Mesendoderm (in vitro differentiated cells): ENCODE measurements around the gene STAM2.
"Not testable (repeated sequence)": the region's sequence is repeated elsewhere in the genome, so short reads cannot be mapped to it uniquely, and the experiment has no call there.

ENCODE experiments used
- DNase-seq: peaks from one replicate; pipeline ENCODE4 v3.0.0; 2013
- H2AK5ac ChIP-seq: 2 replicates; pipeline ENCODE4 v1.6.1; 2013; ENCODE audit warnings: low read length, inconsistent platforms
- H2BK120ac ChIP-seq: 2 replicates; pipeline ENCODE4 v1.6.1; 2013; ENCODE audit warnings: low read depth, mild to moderate bottlenecking, low read length, moderate library complexity, mixed read lengths
- H2BK15ac ChIP-seq: replicated peaks from 2 replicates; pipeline ENCODE4 v1.6.1; 2013; ENCODE audit warnings: low read depth, mild to moderate bottlenecking, moderate library complexity
- H2BK5ac ChIP-seq: 2 replicates; pipeline ENCODE4 v1.6.1; 2013; ENCODE audit warnings: low read length, inconsistent platforms
- H3K18ac ChIP-seq: 2 replicates; pipeline ENCODE4 v1.6.1; 2013; ENCODE audit warnings: mild to moderate bottlenecking, low read length, mixed read lengths
- H3K23ac ChIP-seq: one replicate; pipeline ENCODE4 v1.6.1; 2013; ENCODE audit warnings: low read length
- H3K27ac ChIP-seq: 2 replicates; pipeline ENCODE4 v1.5.1; 2013; ENCODE audit warnings: low read depth, mild to moderate bottlenecking, inconsistent platforms, low read length, moderate library complexity
- H3K27me3 ChIP-seq: 2 replicates; pipeline ENCODE4 v1.6.1; 2013; ENCODE audit warnings: low read length, control low read depth, mild to moderate bottlenecking, inconsistent platforms; ENCODE audit not compliant: insufficient read depth, poor library complexity
- H3K36me3 ChIP-seq: 2 replicates; pipeline ENCODE4 v1.6.1; 2013; ENCODE audit warnings: low read length, inconsistent platforms; ENCODE audit not compliant: control insufficient read depth, insufficient read depth
- H3K4ac ChIP-seq: one replicate; pipeline ENCODE4 v1.6.1; 2013; ENCODE audit warnings: low read depth, mild to moderate bottlenecking, low read length, moderate library complexity
- H3K4me1 ChIP-seq: 2 replicates; pipeline ENCODE4 v1.6.1; 2013; ENCODE audit warnings: low read depth, low read length, inconsistent platforms; ENCODE audit not compliant: control insufficient read depth
- H3K4me2 ChIP-seq: 2 replicates; pipeline ENCODE4 v1.6.1; 2013; ENCODE audit warnings: low read length
- H3K4me3 ChIP-seq: 2 replicates; pipeline ENCODE4 v1.5.1; 2013; ENCODE audit warnings: mild to moderate bottlenecking, low read length
- H3K56ac ChIP-seq: one replicate; pipeline ENCODE4 v1.6.1; 2013; ENCODE audit warnings: low read length
- H3K79me1 ChIP-seq: 2 replicates; pipeline ENCODE4 v1.6.1; 2013; ENCODE audit warnings: low read length, inconsistent platforms
- H3K79me2 ChIP-seq: 2 replicates; pipeline ENCODE4 v1.6.1; 2013; ENCODE audit warnings: mild to moderate bottlenecking, low read length; ENCODE audit not compliant: control insufficient read depth, insufficient read depth
- H3K9ac ChIP-seq: 2 replicates; pipeline ENCODE4 v1.6.1; 2013; ENCODE audit warnings: low read length, inconsistent platforms
- H4K5ac ChIP-seq: one replicate; pipeline ENCODE4 v1.6.1; 2013; ENCODE audit warnings: low read length
- H4K8ac ChIP-seq: one replicate; pipeline ENCODE4 v1.6.1; 2013; ENCODE audit warnings: low read depth, mild to moderate bottlenecking, control low read depth, low read length, moderate library complexity
- WGBS: extraction: QIAGEN DNeasy Blood & Tissue Kit; methylation state at CpG from one replicate; pipeline ENCODE4 v1.1.7; 2013; ENCODE audit warnings: low lambda C conversion rate, missing lambda C conversion rate; ENCODE audit not compliant: insufficient coverage; ENCODE audit errors: extremely low coverage; 5-methylcytosine and 5-hydroxymethylcytosine counted together

STAM2 gene

DNA sequence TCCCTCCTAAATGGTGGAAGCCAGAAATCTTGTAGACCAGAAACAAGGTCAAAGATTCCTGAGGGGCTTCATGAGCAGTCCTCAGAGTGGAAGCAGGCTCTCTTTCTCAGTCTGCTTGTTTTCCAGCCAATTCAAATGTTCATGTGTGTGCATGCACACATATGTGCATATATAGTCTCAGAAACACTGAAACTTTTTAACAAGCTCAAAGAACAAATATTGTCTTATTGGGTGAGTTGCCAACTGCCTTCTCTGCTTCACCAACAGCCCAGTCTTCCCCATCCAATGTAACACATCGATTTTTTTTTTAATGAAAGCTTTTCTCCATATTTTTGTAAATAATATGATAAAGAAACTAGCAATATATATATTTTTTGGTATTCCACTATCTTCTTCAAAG lies 80.4 kb downstream of the STAM2 start:
- H4K8ac ChIP-seq: no peak overlapping the region
- H3K4me3 ChIP-seq: no peak overlapping the region
- H3K79me1 ChIP-seq: no peaks in the 10 kb centered on the region
- no peaks in the 10 kb centered on the region for H3K79me2 ChIP-seq
- no peak overlapping the region for H3K4ac ChIP-seq
- H3K9ac ChIP-seq: no peak overlapping the region
- no peaks in the 10 kb centered on the region for H3K36me3 ChIP-seq
- no peak overlapping the region for H2BK120ac ChIP-seq
- no peak overlapping the region for H2AK5ac ChIP-seq
- H3K4me2 ChIP-seq: no peak overlapping the region
- H3K4me1 ChIP-seq: peaks cover 4% of the 10 kb centered on the region
- no peak overlapping the region for H3K23ac ChIP-seq
- DNase-seq: no peak
- H4K5ac ChIP-seq: no peak overlapping the region
- no peak overlapping the region for H3K27ac ChIP-seq
- no peak overlapping the region for H3K56ac ChIP-seq
- no peak overlapping the region for H2BK5ac ChIP-seq
- no peak overlapping the region for H2BK15ac ChIP-seq
- WGBS: no CpG with 5 or more reads among the region's 1 CpG
- peaks cover 27% of the 10 kb centered on the region for H3K27me3 ChIP-seq
- H3K18ac ChIP-seq: no peak overlapping the region

DNA sequence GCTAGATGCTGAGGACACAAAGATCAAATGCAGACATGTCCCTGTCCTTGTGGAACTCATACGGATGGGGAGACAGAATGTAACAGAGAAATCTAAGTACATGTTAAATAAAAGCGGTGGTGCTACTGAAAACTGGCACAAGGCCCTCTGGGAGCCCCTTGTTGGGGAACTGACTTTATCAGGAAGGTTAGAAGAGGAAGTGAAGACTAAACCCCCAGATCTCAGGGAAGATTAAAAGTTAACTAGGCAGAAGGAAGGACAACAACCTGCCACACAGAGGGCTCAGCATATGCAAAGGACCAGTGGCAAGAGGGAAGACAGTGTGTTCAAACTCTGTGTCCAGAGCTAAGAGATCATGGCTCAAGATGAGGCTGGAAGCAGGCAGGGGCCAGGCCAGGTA lies 81.5 kb downstream of the STAM2 start:
- peaks cover 17% of the 10 kb centered on the region for H3K27me3 ChIP-seq
- no peak overlapping the region for H4K8ac ChIP-seq
- H2BK5ac ChIP-seq: no peak overlapping the region
- no peak overlapping the region for H3K4me2 ChIP-seq
- H3K9ac ChIP-seq: no peak overlapping the region
- H3K79me2 ChIP-seq: no peaks in the 10 kb centered on the region
- H3K4me1 ChIP-seq: peaks cover 4% of the 10 kb centered on the region
- H3K18ac ChIP-seq: no peak overlapping the region
- H3K23ac ChIP-seq: no peak overlapping the region
- no peak overlapping the region for H3K56ac ChIP-seq
- no peak overlapping the region for H4K5ac ChIP-seq
- no peaks in the 10 kb centered on the region for H3K36me3 ChIP-seq
- no peak for DNase-seq
- no peaks in the 10 kb centered on the region for H3K79me1 ChIP-seq
- H3K4me3 ChIP-seq: no peak overlapping the region
- H3K27ac ChIP-seq: no peak overlapping the region
- H2BK120ac ChIP-seq: no peak overlapping the region
- no peak overlapping the region for H3K4ac ChIP-seq
- no peak overlapping the region for H2AK5ac ChIP-seq
- no peak overlapping the region for H2BK15ac ChIP-seq
- no CpG with 5 or more reads among the region's 2 CpGs for WGBS

DNA sequence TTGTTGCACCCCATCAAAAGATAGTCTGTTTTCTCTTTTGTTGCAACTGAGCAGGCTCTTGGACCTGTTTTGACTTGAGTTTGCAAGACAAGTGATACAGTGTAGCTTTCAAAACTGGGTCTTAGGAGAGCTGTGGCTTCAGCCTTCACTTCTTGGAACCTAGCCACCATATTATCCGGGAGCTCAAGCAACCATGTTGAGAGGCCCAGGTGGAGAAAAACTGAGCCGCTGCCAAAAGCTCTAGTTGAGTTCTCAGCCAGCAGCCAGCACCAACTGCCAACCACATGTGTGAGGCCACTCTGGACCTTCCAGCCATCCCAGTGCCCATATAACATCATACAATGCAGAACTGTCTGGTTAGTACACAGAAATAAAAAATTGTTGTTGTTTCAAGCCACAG lies 82.1 kb downstream of the STAM2 start:
- Histone ChIP-seq H3K27me3 (peaks cover 13% of the 10 kb centered on the region), H2BK120ac (no peak overlapping the region), H3K79me2 (no peaks in the 10 kb centered on the region), H4K5ac (no peak overlapping the region), H3K4me1 (peaks cover 4% of the 10 kb centered on the region), H3K9ac (no peak overlapping the region), H3K4me3 (no peak overlapping the region), H4K8ac (no peak overlapping the region), H3K18ac (no peak overlapping the region), H3K23ac (no peak overlapping the region), H3K56ac (no peak overlapping the region), H3K4ac (no peak overlapping the region), H2BK15ac (no peak overlapping the region), H3K36me3 (no peaks in the 10 kb centered on the region), H3K27ac (no peak overlapping the region), H3K4me2 (no peak overlapping the region), H3K79me1 (no peaks in the 10 kb centered on the region), H2AK5ac (no peak overlapping the region), H2BK5ac (no peak overlapping the region)
- WGBS: no CpG with 5 or more reads among the region's 2 CpGs
- no peak for DNase-seq

DNA sequence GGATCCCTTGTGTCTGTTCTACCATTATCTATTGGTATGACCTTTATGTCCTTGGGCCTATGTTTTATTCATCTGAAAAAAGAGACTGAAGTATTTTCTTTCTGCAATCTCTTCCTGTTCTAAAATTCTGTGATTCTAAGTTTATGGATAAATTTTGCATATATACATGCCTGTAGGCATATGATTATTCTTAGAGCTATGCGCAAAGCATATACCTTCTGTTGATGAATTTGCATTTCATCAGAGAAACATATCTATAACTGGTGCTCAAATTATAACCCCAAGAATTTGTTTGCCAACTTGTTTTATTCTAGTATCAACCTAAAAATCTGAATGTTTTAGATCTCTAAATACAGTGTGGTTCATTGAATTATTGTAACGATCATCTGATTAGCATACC lies 83.5 kb downstream of the STAM2 start:
- no peak overlapping the region for H3K9ac ChIP-seq
- no peak overlapping the region for H3K23ac ChIP-seq
- no peak overlapping the region for H2BK120ac ChIP-seq
- H4K5ac ChIP-seq: no peak overlapping the region
- H3K4me2 ChIP-seq: no peak overlapping the region
- no peak overlapping the region for H3K4me3 ChIP-seq
- H2BK15ac ChIP-seq: no peak overlapping the region
- no peak overlapping the region for H2BK5ac ChIP-seq
- H3K18ac ChIP-seq: no peak overlapping the region
- no peak overlapping the region for H2AK5ac ChIP-seq
- H3K36me3 ChIP-seq: no peaks in the 10 kb centered on the region
- no peaks in the 10 kb centered on the region for H3K4me1 ChIP-seq
- H3K27me3 ChIP-seq: peaks cover 3% of the 10 kb centered on the region
- H3K4ac ChIP-seq: no peak overlapping the region
- no peak overlapping the region for H3K56ac ChIP-seq
- H3K79me2 ChIP-seq: no peaks in the 10 kb centered on the region
- H3K79me1 ChIP-seq: no peaks in the 10 kb centered on the region
- WGBS: no CpG with 5 or more reads among the region's 2 CpGs
- no peak overlapping the region for H4K8ac ChIP-seq
- no peak for DNase-seq
- no peak overlapping the region for H3K27ac ChIP-seq

DNA sequence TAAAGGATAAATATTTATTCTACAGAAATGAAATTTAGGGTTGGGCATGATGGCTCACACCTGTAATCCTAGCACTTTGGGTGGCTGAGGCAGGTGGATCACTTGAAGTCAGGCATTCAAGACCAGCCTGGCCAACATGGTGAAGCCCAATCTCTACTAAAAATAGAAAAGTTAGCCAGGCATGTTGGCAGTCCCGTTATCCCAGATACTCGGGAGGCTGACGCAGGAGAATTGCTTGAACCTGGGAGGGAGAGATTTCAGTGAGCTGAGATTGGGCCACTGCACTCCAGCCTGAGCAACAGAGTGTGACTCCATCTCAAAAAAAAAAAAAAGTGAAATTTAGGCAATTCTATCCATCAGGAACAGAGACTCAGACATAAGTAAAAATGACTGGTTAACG lies 84.8 kb downstream of the STAM2 start:
- no CpG with 5 or more reads among the region's 4 CpGs for WGBS
- H2BK15ac ChIP-seq: not testable (repeated sequence)

DNA sequence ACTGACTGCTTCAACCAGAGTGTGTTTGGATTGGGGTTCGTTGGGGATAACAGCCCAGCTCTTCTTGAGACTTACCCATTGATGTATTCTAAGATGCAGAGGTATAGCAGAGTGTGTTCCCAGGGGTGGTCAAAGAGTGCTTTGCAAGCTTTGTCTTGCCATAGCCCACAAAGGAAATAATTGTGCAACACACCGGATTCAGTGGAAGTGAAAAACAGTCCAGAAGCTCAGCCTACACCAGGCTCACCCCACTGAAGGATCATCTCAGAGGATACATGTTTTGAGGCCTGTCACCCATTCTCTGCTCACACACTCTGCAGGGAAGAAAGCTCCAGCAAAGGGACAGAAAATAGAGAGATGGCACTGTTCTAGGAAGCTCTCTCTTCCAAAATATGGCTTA lies 86.3 kb downstream of the STAM2 start:
- H3K36me3 ChIP-seq: no peaks in the 10 kb centered on the region
- H2AK5ac ChIP-seq: no peak overlapping the region
- H3K18ac ChIP-seq: no peak overlapping the region
- no peak for DNase-seq
- no peaks in the 10 kb centered on the region for H3K79me2 ChIP-seq
- WGBS: no CpG with 5 or more reads among the region's 2 CpGs
- no peaks in the 10 kb centered on the region for H3K27me3 ChIP-seq
- no peaks in the 10 kb centered on the region for H3K79me1 ChIP-seq
- H2BK5ac ChIP-seq: no peak overlapping the region
- no peak overlapping the region for H3K23ac ChIP-seq
- H4K8ac ChIP-seq: no peak overlapping the region
- H3K4ac ChIP-seq: no peak overlapping the region
- H3K9ac ChIP-seq: no peak overlapping the region
- H2BK120ac ChIP-seq: no peak overlapping the region
- H3K4me3 ChIP-seq: no peak overlapping the region
- no peak overlapping the region for H3K27ac ChIP-seq
- no peaks in the 10 kb centered on the region for H3K4me1 ChIP-seq
- no peak overlapping the region for H3K4me2 ChIP-seq
- no peak overlapping the region for H3K56ac ChIP-seq
- no peak overlapping the region for H2BK15ac ChIP-seq
- no peak overlapping the region for H4K5ac ChIP-seq

More for the DNA sequence above, 84.8 kb downstream of the STAM2 start:
- H4K5ac ChIP-seq, H3K4me2 ChIP-seq, H2BK5ac ChIP-seq, H2AK5ac ChIP-seq, H3K4ac ChIP-seq, H3K56ac ChIP-seq, H3K79me1 ChIP-seq, H3K4me3 ChIP-seq, H4K8ac ChIP-seq, DNase-seq, H3K9ac ChIP-seq, H3K36me3 ChIP-seq, H3K23ac ChIP-seq, H3K18ac ChIP-seq, H2BK120ac ChIP-seq, H3K27ac ChIP-seq, H3K4me1 ChIP-seq, H3K27me3 ChIP-seq, H3K79me2 ChIP-seq: not testable (repeated sequence)
